PFSK-1 (cell line): ENCODE measurements around the gene ITGB1.

Experiments used
- FOXP2 ChIP-seq: optimal IDR thresholded peaks from 2 replicates; pipeline ENCODE3; 2011; ENCODE audit warnings: borderline replicate concordance, control low read depth, inconsistent platforms; ENCODE audit not compliant: insufficient read depth; ENCODE audit errors: extremely low read length, extremely low read depth
- POLR2AphosphoS5 ChIP-seq: IDR thresholded peaks from 2 replicates; pipeline ENCODE4 v1.6.1; 2012; ENCODE audit warnings: low read depth, mild to moderate bottlenecking, control low read depth, low read length, moderate library complexity
- SIN3A ChIP-seq: IDR thresholded peaks from 2 replicates; pipeline ENCODE4 v1.6.1; 2012; ENCODE audit warnings: mild to moderate bottlenecking, low read length, moderate library complexity, borderline replicate concordance; ENCODE audit not compliant: insufficient read depth
- TAF1 ChIP-seq: IDR thresholded peaks from 2 replicates; pipeline ENCODE4 v1.6.1; 2012; ENCODE audit warnings: low read length, control low read depth, borderline replicate concordance; ENCODE audit not compliant: insufficient read depth
- TF ChIP-seq, protein P1 (sequence below), 2 experiments: IDR thresholded peaks; 2 replicates each; pipeline versions ENCODE4 v1.6.1 to v1.8.0; 2011 to 2012; ENCODE audit warnings: low read depth in 2 of 2, low read length in 2 of 2, control low read depth in 1 of 2, inconsistent platforms in 1 of 2, mild to moderate bottlenecking in 1 of 2, moderate library complexity in 1 of 2; ENCODE audit not compliant: insufficient read depth in 1 of 2

DNA sequence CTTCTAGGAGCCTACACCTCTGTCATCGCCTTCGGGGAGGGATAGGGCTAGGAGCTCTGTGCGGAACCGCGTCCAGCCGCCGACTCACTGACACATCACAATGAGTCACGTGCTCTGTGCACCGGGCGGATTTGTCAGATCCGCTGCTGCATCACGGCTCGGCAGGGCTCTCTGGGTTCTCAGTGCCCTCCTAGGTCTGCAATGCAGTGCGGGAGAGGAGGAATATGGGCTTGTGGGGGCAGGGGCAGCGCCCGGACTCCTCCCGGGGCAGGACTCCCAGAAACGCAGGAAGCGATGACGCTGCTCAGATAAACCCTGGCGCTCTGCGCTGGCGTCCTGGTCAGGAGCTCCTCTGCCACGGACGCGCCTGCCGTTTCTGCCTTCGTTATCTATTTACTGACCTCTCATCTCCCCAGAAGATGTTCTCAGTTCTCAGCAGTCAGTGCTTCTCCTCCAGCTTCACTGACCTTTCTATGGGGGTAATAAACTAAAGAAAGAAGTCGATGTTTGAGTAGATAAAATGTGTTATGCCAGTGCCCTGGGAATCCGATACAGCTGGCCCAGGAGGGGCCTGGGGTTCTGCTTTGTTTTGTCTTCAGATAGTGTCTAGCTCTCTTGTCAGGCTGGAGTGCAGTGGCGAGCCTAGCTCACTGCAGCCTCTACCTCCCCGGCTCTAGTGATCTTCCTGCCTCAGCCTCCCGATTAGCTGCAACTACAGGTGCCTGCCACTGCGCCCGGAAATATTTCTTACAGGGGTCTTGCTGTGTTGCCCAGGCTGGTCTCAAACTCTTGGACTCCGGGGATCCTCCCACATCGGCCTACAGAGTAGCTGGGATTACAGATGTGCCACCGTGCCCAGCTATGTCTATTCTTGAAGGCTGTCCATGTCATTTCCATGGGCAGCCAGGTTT lies 22.8 kb upstream of the ITGB1 start:
- TF ChIP-seq TAF1: 0 out of 2 replicates have a peak, but pooled peaks have one; percentile 37
- peak; percentile 59 for TF ChIP-seq POLR2AphosphoS5
- TF ChIP-seq, protein P1, sequence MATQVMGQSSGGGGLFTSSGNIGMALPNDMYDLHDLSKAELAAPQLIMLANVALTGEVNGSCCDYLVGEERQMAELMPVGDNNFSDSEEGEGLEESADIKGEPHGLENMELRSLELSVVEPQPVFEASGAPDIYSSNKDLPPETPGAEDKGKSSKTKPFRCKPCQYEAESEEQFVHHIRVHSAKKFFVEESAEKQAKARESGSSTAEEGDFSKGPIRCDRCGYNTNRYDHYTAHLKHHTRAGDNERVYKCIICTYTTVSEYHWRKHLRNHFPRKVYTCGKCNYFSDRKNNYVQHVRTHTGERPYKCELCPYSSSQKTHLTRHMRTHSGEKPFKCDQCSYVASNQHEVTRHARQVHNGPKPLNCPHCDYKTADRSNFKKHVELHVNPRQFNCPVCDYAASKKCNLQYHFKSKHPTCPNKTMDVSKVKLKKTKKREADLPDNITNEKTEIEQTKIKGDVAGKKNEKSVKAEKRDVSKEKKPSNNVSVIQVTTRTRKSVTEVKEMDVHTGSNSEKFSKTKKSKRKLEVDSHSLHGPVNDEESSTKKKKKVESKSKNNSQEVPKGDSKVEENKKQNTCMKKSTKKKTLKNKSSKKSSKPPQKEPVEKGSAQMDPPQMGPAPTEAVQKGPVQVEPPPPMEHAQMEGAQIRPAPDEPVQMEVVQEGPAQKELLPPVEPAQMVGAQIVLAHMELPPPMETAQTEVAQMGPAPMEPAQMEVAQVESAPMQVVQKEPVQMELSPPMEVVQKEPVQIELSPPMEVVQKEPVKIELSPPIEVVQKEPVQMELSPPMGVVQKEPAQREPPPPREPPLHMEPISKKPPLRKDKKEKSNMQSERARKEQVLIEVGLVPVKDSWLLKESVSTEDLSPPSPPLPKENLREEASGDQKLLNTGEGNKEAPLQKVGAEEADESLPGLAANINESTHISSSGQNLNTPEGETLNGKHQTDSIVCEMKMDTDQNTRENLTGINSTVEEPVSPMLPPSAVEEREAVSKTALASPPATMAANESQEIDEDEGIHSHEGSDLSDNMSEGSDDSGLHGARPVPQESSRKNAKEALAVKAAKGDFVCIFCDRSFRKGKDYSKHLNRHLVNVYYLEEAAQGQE (IDR thresholded peaks at IDR 0.05; ENCODE audit: insufficient read depth in 1 of 2, low read depth in 2 of 2, low read length in 2 of 2): no peak
- no peak for TF ChIP-seq SIN3A
- TF ChIP-seq FOXP2: peak; percentile 75
